HepG2 (cell line): ENCODE results near the gene LPAR1. TPM values are rescaled to one million over a fixed set of nuclear protein-coding genes. Genes with fewer than 3 reads are reported as not detected.

Experiments
- ATAC-seq: fragments of 200-7000 bp; cut with Tn5 transposase; 3 replicates; pipeline ENCODE4 v1.9.1; 2020; ENCODE audit warnings: mild to moderate bottlenecking, moderate library complexity
- BruUV-seq: library from RNA; stranded (reverse); fragments of 400-500 nt; replicated peaks from 2 replicates; lab custom pipeline; 2021; lab: Mats Ljungman, UMichigan
- CTCF ChIA-PET: fragments of 300-600 bp; formaldehyde crosslinking; extraction: SDS; loops from one replicate; lab custom pipeline; 2021; ENCODE audit warnings: low total read pairs, inconsistent platforms, low intra/inter-chr PET ratio; lab: Yijun Ruan, JAX
- POLR2A ChIA-PET: fragments of 350-600 bp; sonication (Branson Sonifier 250); formaldehyde crosslinking; loops from one replicate; lab custom pipeline; 2020; ENCODE audit warnings: antibody characterized with exemption, inconsistent platforms; lab: Yijun Ruan, JAX
- DNase-seq: peaks from one replicate; pipeline ENCODE4 v3.0.0-alpha.2; 2015; ENCODE audit warnings: low spot score
- FAIRE-seq: peaks from 3 replicates; lab custom pipeline; 2011; peaks lifted over from hg19 to GRCh38; lab: Jason Lieb, UNC
- H2AFZ ChIP-seq: one replicate; pipeline ENCODE4 v1.6.1; 2011; ENCODE audit warnings: low read length, inconsistent platforms
- H3K27ac ChIP-seq: fragments of 300-600 bp; 3 replicates; pipeline ENCODE4 v1.8.0; 2011; ENCODE audit warnings: mixed run types, mild to moderate bottlenecking, mixed read lengths, low read length, inconsistent platforms; ENCODE audit not compliant: insufficient read depth; ENCODE audit errors: extremely low read length
- H3K27me3 ChIP-seq, 2 experiments: fragments of 200-600 bp in 1 of 2; 2 replicates in 1 of 2; 3 replicates in 1 of 2; pipeline versions ENCODE4 v1.6.0 to v1.8.0; 2011; ENCODE audit warnings: low read length in 2 of 2, mild to moderate bottlenecking in 2 of 2, moderate library complexity in 2 of 2, inconsistent platforms in 1 of 2; ENCODE audit not compliant: insufficient read depth in 2 of 2, control insufficient read depth in 1 of 2
- H3K36me3 ChIP-seq, 2 experiments: fragments of 200-600 bp in 1 of 2; replicated peaks in 1 of 2; 2 replicates in 1 of 2; 3 replicates in 1 of 2; pipeline versions ENCODE4 v1.5.1 to v1.8.0; 2011; ENCODE audit warnings: low read length in 2 of 2, inconsistent platforms in 1 of 2; ENCODE audit not compliant: insufficient read depth in 2 of 2, control insufficient read depth in 1 of 2
- H3K4me1 ChIP-seq: 2 replicates; pipeline ENCODE4 v1.5.1; 2012; ENCODE audit warnings: low read length, inconsistent platforms; ENCODE audit not compliant: insufficient read depth
- H3K4me2 ChIP-seq: 2 replicates; pipeline ENCODE4 v1.6.0; 2011; ENCODE audit warnings: low read depth, low read length, inconsistent platforms
- H3K4me3 ChIP-seq, 3 experiments: fragments of 200-600 bp in 1 of 3; sonication (generic), shearing (Covaris generic) in 1 of 3; replicated peaks in 1 of 3; 2 replicates each; pipeline ENCODE4 v1.5.1; 2011 to 2016; ENCODE audit warnings: low read length in 3 of 3, inconsistent platforms in 2 of 3, low read depth in 2 of 3, mild to moderate bottlenecking in 2 of 3, control low read depth in 1 of 3, mixed read lengths in 1 of 3; ENCODE audit not compliant: insufficient read depth in 1 of 3
- H3K79me2 ChIP-seq: one replicate; pipeline ENCODE4 v1.6.1; 2011; ENCODE audit warnings: low read length, inconsistent platforms; ENCODE audit not compliant: insufficient read depth
- H3K9ac ChIP-seq: 2 replicates; pipeline ENCODE4 v1.6.0; 2011; ENCODE audit warnings: mild to moderate bottlenecking, low read depth, low read length, inconsistent platforms; ENCODE audit not compliant: insufficient read depth
- H3K9me3 ChIP-seq: 2 replicates; pipeline ENCODE4 v1.5.1; 2012; ENCODE audit warnings: mild to moderate bottlenecking, low read length
- H4K20me1 ChIP-seq: 2 replicates; pipeline ENCODE4 v1.6.0; 2011; ENCODE audit warnings: inconsistent platforms, mild to moderate bottlenecking, low read length, moderate library complexity; ENCODE audit not compliant: insufficient read depth
- AGO1 ChIP-seq: fragments of 200-400 bp; formaldehyde crosslinking; IDR thresholded peaks from 2 replicates; pipeline ENCODE4 v1.6.1; 2017; ENCODE audit warnings: mild to moderate bottlenecking, low read depth, low read length, moderate library complexity; ENCODE audit not compliant: poor library complexity, severe bottlenecking
- MAFF ChIP-seq: IDR thresholded peaks from 2 replicates; pipeline ENCODE4 v1.6.1; 2011; ENCODE audit warnings: low read depth, low read length, improper control_type of control experiment
- MAFK ChIP-seq, 2 experiments: IDR thresholded peaks in 1 of 2; conservative IDR thresholded peaks in 1 of 2; 2 replicates each; pipeline ENCODE4 v1.6.1; 2011; ENCODE audit warnings: improper control_type of control experiment in 2 of 2, low read length in 2 of 2
- MXD3 ChIP-seq: IDR thresholded peaks from 2 replicates; pipeline ENCODE4 v1.6.1; 2016; ENCODE audit warnings: mild to moderate bottlenecking, missing biosample characterization, missing genetic modification reagents
- NFIB ChIP-seq: sonication (generic); formaldehyde crosslinking; IDR thresholded peaks from 2 replicates; pipeline ENCODE4 v1.9.0; 2021; ENCODE audit warnings: missing genetic modification reagents, mild to moderate bottlenecking, borderline replicate concordance
- PHF20 ChIP-seq: sonication (generic); formaldehyde crosslinking; IDR thresholded peaks from 2 replicates; pipeline ENCODE4 v1.5.0; 2020; ENCODE audit warnings: mild to moderate bottlenecking, missing genetic modification reagents
- SIN3A ChIP-seq: IDR thresholded peaks from 2 replicates; pipeline ENCODE4 v1.6.1; 2011; ENCODE audit warnings: low read depth, mild to moderate bottlenecking, control low read depth, low read length, borderline replicate concordance
- ZNF510 ChIP-seq: sonication (generic); formaldehyde crosslinking; IDR thresholded peaks from 2 replicates; pipeline ENCODE4 v1.4.0; 2020; ENCODE audit warnings: low read depth, mild to moderate bottlenecking, missing genetic modification reagents
- ZNF570 ChIP-seq: sonication (generic); formaldehyde crosslinking; IDR thresholded peaks from 2 replicates; pipeline ENCODE4 v1.4.0; 2020; ENCODE audit warnings: mild to moderate bottlenecking, missing genetic modification reagents, borderline replicate concordance
- WGBS: methylation state at CpG from one replicate; pipeline ENCODE4 v1.1.6; 2017; ENCODE audit warnings: low lambda C conversion rate; 5-methylcytosine and 5-hydroxymethylcytosine counted together
- in situ Hi-C: cut with HindIII; loops from 2 replicates; pipeline ENCODE4 v1.10.0; 2017; ENCODE audit warnings: low pct_unique_long_range_greater_than_20kb; ENCODE audit not compliant: extremely low pct_ligation_motif_present
- intact Hi-C: fragments of 100-400 bp; cut with micrococcal nuclease; formaldehyde crosslinking; loops from one replicate; pipeline ENCODE4 v1.10.0; 2022; ENCODE audit not compliant: unreplicated experiment
- polyA plus RNA-seq, 8 experiments: library from polyadenylated mRNA; depleted of rRNA in 3 of 8; stranded (reverse) in 7 of 8; unstranded in 1 of 8; fragments of >200 nt; fragmentation: Illumina TruSeq in 4 of 8; extraction: Trizol in 4 of 8; gene quantifications; 2 replicates each; pipeline versions ENCODE4 v1.2.1 to v1.2.3, GENCODE V29; 2011 to 2016; ENCODE audit warnings: low read depth in 4 of 8, missing spikeins in 1 of 8, mixed read lengths in 1 of 8; ENCODE audit not compliant: insufficient read depth in 1 of 8
- total RNA-seq, 5 experiments: library from RNA; depleted of rRNA; stranded (reverse); fragments of >200 nt; fragmentation: Illumina TruSeq; extraction: Trizol; gene quantifications; 2 replicates each; pipeline ENCODE4 v1.2.3, GENCODE V29; 2016; ENCODE audit warnings: low read depth in 1 of 5
- TF ChIP-seq, protein P1 (sequence below): sonication (generic); formaldehyde crosslinking; IDR thresholded peaks from 2 replicates; pipeline ENCODE4 v1.4.0; 2020; ENCODE audit warnings: mild to moderate bottlenecking, missing genetic modification reagents
- TF ChIP-seq, protein P2 (sequence below): sonication (generic); formaldehyde crosslinking; IDR thresholded peaks from 2 replicates; pipeline ENCODE4 v1.4.0; 2020; ENCODE audit warnings: missing genetic modification reagents
- TF ChIP-seq, protein P3 (sequence below): sonication (generic); formaldehyde crosslinking; IDR thresholded peaks from 2 replicates; pipeline ENCODE4 v1.5.1; 2020; ENCODE audit warnings: missing genetic modification reagents, mild to moderate bottlenecking, borderline replicate concordance

The LPAR1 gene
- total and polyA plus RNA-seq, 2 of the 13 experiments (the other 11 are each of a cell fraction or from before 2014, with no cell fraction given): not detected

DNA sequence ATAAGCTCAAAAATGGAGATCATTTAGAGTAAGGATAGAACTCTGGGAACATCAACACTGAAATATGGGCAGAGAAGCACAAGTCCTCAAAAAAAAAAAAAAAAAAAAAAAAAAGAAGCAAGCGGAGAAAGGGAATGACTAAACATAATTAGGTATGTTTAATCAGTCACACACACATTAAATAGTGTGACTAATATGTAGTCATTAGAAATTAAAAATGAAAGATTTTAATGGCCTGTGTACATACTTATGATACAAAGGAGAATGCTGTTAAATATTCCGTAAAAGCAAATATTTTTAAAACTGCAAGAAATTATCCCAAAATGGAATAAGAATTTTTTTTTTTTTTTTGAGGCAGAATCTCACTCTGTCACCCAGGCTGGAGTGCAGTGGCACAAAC, 10.5 kb downstream of the LPAR1 start (continued):
- TF ChIP-seq, protein P1, sequence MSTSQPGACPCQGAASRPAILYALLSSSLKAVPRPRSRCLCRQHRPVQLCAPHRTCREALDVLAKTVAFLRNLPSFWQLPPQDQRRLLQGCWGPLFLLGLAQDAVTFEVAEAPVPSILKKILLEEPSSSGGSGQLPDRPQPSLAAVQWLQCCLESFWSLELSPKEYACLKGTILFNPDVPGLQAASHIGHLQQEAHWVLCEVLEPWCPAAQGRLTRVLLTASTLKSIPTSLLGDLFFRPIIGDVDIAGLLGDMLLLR (CRISPR knock-in tag): no peak
- TF ChIP-seq NFIB (CRISPR knock-in tag): no peak
- no peak for TF ChIP-seq SIN3A
- no peak for TF ChIP-seq MXD3

DNA sequence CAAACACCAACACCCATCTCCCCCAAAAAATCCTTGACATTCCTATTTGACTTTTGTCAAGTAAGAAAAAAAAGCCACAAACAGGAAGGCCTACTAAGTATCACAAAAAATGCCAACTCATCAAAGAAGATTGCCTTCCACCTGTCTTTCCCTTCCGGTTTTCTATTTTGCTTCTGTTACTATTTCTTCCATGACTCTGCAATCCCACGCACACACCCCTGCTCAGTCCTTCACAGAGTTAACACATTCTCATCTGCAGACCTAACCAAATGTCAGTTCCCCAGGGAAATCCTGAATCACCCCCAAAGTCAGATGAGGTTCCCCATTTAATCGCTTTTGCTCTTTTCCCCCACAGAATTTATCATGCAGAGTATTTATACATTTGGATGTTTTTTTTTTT, 15.1 kb downstream of the LPAR1 start:
- 19% methylated on average over 3 of the region's 3 CpGs for WGBS
- Histone ChIP-seq H3K9ac (no peak overlapping the region), H3K4me3 (no peak overlapping the region), H3K27ac (no peak overlapping the region), H3K4me2 (no peak overlapping the region), H2AFZ (no peak overlapping the region), H3K9me3 (no peaks in the 10 kb centered on the region), H4K20me1 (no peaks in the 10 kb centered on the region), H3K4me1 (no peaks in the 10 kb centered on the region), H3K79me2 (no peaks in the 10 kb centered on the region), H3K27me3 (no peaks in the 10 kb centered on the region), H3K36me3 (no peaks in the 10 kb centered on the region)
- FAIRE-seq (no peak), DNase-seq (no peak), ATAC-seq (no peak)
- in situ Hi-C loops: no loop called here
- ChIA-PET POLR2A (no interaction called here), CTCF (no interaction called here)
- BruUV-seq: no TSS peak
- intact Hi-C loops: no loop called here
- TF ChIP-seq ZNF510 (CRISPR knock-in tag): no peak
- TF ChIP-seq ZNF570 (CRISPR knock-in tag): no peak
- no peak for TF ChIP-seq PHF20 (CRISPR knock-in tag)
- TF ChIP-seq, protein P2, sequence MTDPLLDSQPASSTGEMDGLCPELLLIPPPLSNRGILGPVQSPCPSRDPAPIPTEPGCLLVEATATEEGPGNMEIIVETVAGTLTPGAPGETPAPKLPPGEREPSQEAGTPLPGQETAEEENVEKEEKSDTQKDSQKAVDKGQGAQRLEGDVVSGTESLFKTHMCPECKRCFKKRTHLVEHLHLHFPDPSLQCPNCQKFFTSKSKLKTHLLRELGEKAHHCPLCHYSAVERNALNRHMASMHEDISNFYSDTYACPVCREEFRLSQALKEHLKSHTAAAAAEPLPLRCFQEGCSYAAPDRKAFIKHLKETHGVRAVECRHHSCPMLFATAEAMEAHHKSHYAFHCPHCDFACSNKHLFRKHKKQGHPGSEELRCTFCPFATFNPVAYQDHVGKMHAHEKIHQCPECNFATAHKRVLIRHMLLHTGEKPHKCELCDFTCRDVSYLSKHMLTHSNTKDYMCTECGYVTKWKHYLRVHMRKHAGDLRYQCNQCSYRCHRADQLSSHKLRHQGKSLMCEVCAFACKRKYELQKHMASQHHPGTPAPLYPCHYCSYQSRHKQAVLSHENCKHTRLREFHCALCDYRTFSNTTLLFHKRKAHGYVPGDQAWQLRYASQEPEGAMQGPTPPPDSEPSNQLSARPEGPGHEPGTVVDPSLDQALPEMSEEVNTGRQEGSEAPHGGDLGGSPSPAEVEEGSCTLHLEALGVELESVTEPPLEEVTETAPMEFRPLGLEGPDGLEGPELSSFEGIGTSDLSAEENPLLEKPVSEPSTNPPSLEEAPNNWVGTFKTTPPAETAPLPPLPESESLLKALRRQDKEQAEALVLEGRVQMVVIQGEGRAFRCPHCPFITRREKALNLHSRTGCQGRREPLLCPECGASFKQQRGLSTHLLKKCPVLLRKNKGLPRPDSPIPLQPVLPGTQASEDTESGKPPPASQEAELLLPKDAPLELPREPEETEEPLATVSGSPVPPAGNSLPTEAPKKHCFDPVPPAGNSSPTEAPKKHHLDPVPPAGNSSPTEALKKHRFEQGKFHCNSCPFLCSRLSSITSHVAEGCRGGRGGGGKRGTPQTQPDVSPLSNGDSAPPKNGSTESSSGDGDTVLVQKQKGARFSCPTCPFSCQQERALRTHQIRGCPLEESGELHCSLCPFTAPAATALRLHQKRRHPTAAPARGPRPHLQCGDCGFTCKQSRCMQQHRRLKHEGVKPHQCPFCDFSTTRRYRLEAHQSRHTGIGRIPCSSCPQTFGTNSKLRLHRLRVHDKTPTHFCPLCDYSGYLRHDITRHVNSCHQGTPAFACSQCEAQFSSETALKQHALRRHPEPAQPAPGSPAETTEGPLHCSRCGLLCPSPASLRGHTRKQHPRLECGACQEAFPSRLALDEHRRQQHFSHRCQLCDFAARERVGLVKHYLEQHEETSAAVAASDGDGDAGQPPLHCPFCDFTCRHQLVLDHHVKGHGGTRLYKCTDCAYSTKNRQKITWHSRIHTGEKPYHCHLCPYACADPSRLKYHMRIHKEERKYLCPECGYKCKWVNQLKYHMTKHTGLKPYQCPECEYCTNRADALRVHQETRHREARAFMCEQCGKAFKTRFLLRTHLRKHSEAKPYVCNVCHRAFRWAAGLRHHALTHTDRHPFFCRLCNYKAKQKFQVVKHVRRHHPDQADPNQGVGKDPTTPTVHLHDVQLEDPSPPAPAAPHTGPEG (CRISPR knock-in tag): no peak
- peak; percentile 77 to 88 for TF ChIP-seq MAFK (conservative IDR thresholded peaks at IDR 0.05 in 1 of 2, IDR thresholded peaks at IDR 0.05 in 1 of 2; ENCODE audit: low read length in 2 of 2)
- TF ChIP-seq, protein P3, sequence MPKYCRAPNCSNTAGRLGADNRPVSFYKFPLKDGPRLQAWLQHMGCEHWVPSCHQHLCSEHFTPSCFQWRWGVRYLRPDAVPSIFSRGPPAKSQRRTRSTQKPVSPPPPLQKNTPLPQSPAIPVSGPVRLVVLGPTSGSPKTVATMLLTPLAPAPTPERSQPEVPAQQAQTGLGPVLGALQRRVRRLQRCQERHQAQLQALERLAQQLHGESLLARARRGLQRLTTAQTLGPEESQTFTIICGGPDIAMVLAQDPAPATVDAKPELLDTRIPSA (CRISPR knock-in tag): no peak
- TF ChIP-seq AGO1: no peak
- TF ChIP-seq MAFF: peak; percentile 87
